LoVo (cell line): ENCODE measurements around the gene KCTD5.
"Not testable (repeated sequence)": the region's sequence is repeated elsewhere in the genome, so short reads cannot be mapped to it uniquely, and the experiment has no call there.

ENCODE experiments used
- DNase-seq: peaks from one replicate; pipeline ENCODE4 v3.0.0-alpha.2; 2016; ENCODE audit warnings: low spot score

Gene KCTD5

GRCh38 chr16:2673066-2673999 is 9.0 kb upstream of the KCTD5 start:
- peak; percentile 93 for DNase-seq

GRCh38 chr16:2675021-2675420 is 7.3 kb upstream of the KCTD5 start:
- DNase-seq: no peak

- no peak for DNase-seq
Measured at GRCh38 chr16:2675714-2676113, 6.6 kb upstream of the KCTD5 start.

- DNase-seq: not testable (repeated sequence)
Measured at GRCh38 chr16:2676937-2677336, 5.4 kb upstream of the KCTD5 start.

GRCh38 chr16:2678206-2678965 is 3.9 kb upstream of the KCTD5 start:
- not testable (repeated sequence) for DNase-seq

GRCh38 chr16:2679902-2680301 is 2.4 kb upstream of the KCTD5 start:
- DNase-seq: not testable (repeated sequence)

- peak; percentile 23 for DNase-seq
Measured at GRCh38 chr16:2680360-2680759, 2.0 kb upstream of the KCTD5 start.

- not testable (repeated sequence) for DNase-seq
Measured at GRCh38 chr16:2683041-2683440, 718 bp downstream of the KCTD5 start.

GRCh38 chr16:2686075-2686474 is 3.8 kb downstream of the KCTD5 start:
- not testable (repeated sequence) for DNase-seq

GRCh38 chr16:2686912-2687507 is 4.7 kb downstream of the KCTD5 start:
- DNase-seq: no peak

- DNase-seq: no peak
Measured at GRCh38 chr16:2687531-2688308, 5.4 kb downstream of the KCTD5 start.

- DNase-seq: not testable (repeated sequence)
Measured at GRCh38 chr16:2689422-2689821, 7.1 kb downstream of the KCTD5 start.

GRCh38 chr16:2689968-2690801 is 7.9 kb downstream of the KCTD5 start:
- no peak for DNase-seq

GRCh38 chr16:2690852-2691251 is 8.5 kb downstream of the KCTD5 start:
- DNase-seq: no peak

GRCh38 chr16:2691491-2692248 is 9.3 kb downstream of the KCTD5 start:
- no peak for DNase-seq

GRCh38 chr16:2692251-2692947 is 10.1 kb downstream of the KCTD5 start:
- no peak for DNase-seq

- DNase-seq: no peak
Measured at GRCh38 chr16:2692948-2693651, 10.8 kb downstream of the KCTD5 start.

- DNase-seq: not testable (repeated sequence)
Measured at GRCh38 chr16:2696601-2697250, 14.4 kb downstream of the KCTD5 start.
